Endothelial cell (in vitro differentiated cells): ENCODE data around the gene KLC1. TPM values are rescaled to one million over a fixed set of nuclear protein-coding genes. Genes with fewer than 3 reads are reported as not detected.

Source experiments
- DNase-seq: peaks from one replicate; pipeline ENCODE4 v3.0.0; 2021; ENCODE audit warnings: low spot score
- H3K27ac Mint-ChIP-seq: one replicate; pipeline ENCODE4 v1.8.0; 2021; ENCODE audit warnings: mixed read lengths, inconsistent platforms; ENCODE audit not compliant: unreplicated experiment
- H3K27me3 Mint-ChIP-seq: one replicate; pipeline ENCODE4 v1.8.0; 2021; ENCODE audit warnings: mild to moderate bottlenecking, moderate library complexity, mixed read lengths, inconsistent platforms; ENCODE audit not compliant: unreplicated experiment
- H3K36me3 Mint-ChIP-seq: one replicate; pipeline ENCODE4 v1.8.0; 2021; ENCODE audit warnings: mild to moderate bottlenecking, low read depth, mixed read lengths, inconsistent platforms; ENCODE audit not compliant: unreplicated experiment
- H3K4me1 Mint-ChIP-seq: one replicate; pipeline ENCODE4 v1.8.0; 2021; ENCODE audit warnings: mild to moderate bottlenecking, mixed read lengths, inconsistent platforms; ENCODE audit not compliant: unreplicated experiment
- H3K4me3 Mint-ChIP-seq: one replicate; pipeline ENCODE4 v1.8.0; 2021; ENCODE audit warnings: mild to moderate bottlenecking, mixed read lengths, inconsistent platforms; ENCODE audit not compliant: unreplicated experiment
- H3K9me3 Mint-ChIP-seq: one replicate; pipeline ENCODE4 v1.8.0; 2021; ENCODE audit warnings: mixed read lengths, inconsistent platforms; ENCODE audit not compliant: unreplicated experiment
- CTCF ChIP-seq: fragments of 200-600 bp; sonication (generic); IDR thresholded peaks from one replicate; pipeline ENCODE4 v1.5.0; 2021; ENCODE audit warnings: antibody characterized with exemption; ENCODE audit not compliant: unreplicated experiment
- total RNA-seq: library from RNA; stranded (reverse); fragmentation: NEBNext Ultra II Directional; extraction: Animal tissue kit (Norgen Biotek cat#: 25700); gene quantifications from one replicate; pipeline ENCODE4 v1.2.1, GENCODE V29; 2021; ENCODE audit not compliant: unreplicated experiment

KLC1 gene
- total RNA-seq, 1 donor from 2014 or later: 220 TPM

DNA sequence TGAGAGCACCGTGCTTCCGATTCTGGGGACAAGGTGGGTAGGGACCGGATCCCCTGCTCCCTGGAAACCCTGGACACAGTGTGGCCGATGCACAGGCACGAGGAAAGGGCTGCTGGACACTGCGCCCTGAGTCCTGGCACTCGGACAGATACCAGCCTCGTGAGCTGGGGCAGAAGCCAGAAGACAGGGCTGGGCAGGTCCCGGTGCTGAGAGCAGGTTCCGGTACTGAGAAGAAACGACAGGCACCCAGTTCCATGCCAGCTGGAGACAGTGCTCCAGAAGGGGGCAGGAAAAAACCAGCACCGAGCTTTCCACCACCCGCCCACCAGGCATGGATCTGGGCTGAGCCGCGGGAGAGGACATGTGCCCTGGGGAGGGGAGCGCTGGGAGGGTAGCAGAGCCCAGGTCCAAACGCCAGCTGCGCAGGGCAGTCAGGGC, 79.8 kb downstream of the KLC1 start:
- peaks cover 42% of the 10 kb centered on the region for H3K27me3 Mint-ChIP-seq
- no peak for DNase-seq
- H3K4me3 Mint-ChIP-seq: peak overlapping the region; percentile 66
- no peaks in the 10 kb centered on the region for H3K9me3 Mint-ChIP-seq
- TF ChIP-seq CTCF: no peak
- H3K4me1 Mint-ChIP-seq: peaks cover 38% of the 10 kb centered on the region
- peak overlapping the region; percentile 83 for H3K27ac Mint-ChIP-seq
- H3K36me3 Mint-ChIP-seq: peaks cover 20% of the 10 kb centered on the region

GRCh38 chr14:103709814-103710213, 80.8 kb downstream of the KLC1 start:
- Mint-ChIP-seq H3K4me3 (peak overlapping the region; percentile 51), H3K36me3 (peaks cover 14% of the 10 kb centered on the region), H3K27me3 (peaks cover 40% of the 10 kb centered on the region), H3K27ac (no peak overlapping the region), H3K9me3 (no peaks in the 10 kb centered on the region), H3K4me1 (peaks cover 31% of the 10 kb centered on the region)
- no peak for DNase-seq
- no peak for TF ChIP-seq CTCF

DNA sequence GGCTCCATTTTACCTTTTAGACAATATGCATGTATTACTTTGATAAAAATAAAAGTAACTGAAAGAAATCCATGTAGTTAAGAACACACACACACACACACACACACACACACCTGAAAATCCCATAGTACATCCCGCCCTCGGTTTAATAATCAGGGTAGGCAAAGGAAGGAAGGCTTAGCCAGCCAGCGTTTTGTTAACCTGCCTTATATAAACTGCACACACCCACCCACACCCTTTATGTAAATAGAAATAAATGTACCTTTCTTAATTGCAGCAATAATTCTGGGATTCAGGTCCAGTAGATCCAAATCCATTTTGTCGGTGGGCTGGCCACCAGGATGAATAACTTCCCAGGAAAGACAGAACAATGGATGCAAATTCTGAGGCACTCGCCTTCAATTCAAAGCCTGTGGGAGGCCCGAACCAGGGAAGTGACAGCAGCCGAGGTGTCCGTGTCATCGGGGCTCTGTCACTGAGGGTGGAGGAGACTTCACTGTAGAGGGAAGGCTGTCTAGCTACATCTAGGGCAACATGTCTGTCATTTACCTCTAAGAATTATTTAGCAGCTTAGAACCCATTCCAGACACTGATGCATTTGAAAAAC, 81.9 kb downstream of the KLC1 start:
- no peak for TF ChIP-seq CTCF
- peak overlapping the region; percentile 61 for H3K27ac Mint-ChIP-seq
- H3K36me3 Mint-ChIP-seq: peaks cover 12% of the 10 kb centered on the region
- H3K4me1 Mint-ChIP-seq: peaks cover 24% of the 10 kb centered on the region
- peak overlapping the region; percentile 56 for H3K4me3 Mint-ChIP-seq
- no peaks in the 10 kb centered on the region for H3K9me3 Mint-ChIP-seq
- H3K27me3 Mint-ChIP-seq: peaks cover 34% of the 10 kb centered on the region
- no peak for DNase-seq

- peak overlapping the region; percentile 56 for H3K4me3 Mint-ChIP-seq
- no peak for TF ChIP-seq CTCF
- peaks cover 12% of the 10 kb centered on the region for H3K36me3 Mint-ChIP-seq
- H3K4me1 Mint-ChIP-seq: peaks cover 25% of the 10 kb centered on the region
- no peaks in the 10 kb centered on the region for H3K9me3 Mint-ChIP-seq
- H3K27me3 Mint-ChIP-seq: peaks cover 34% of the 10 kb centered on the region
- DNase-seq: no peak
- H3K27ac Mint-ChIP-seq: no peak overlapping the region
Observed at GRCh38 chr14:103711516-103712431, 82.8 kb downstream of the KLC1 start.
